Measurements from ENCODE around the gene MRC2. TPM values are rescaled to one million over a fixed set of nuclear protein-coding genes. Genes with fewer than 3 reads are reported as not detected.

MRC2 gene
- polyA plus RNA-seq, 3 donors, result 0.04 TPM; not detected in 2

GRCh38 chr17:62605588-62605987 is 21.9 kb upstream of the MRC2 start:
- no peak overlapping the region for H3K27ac Mint-ChIP-seq
- H3K79me2 ChIP-seq (ENCODE audit: insufficient read depth, low read length), result no peaks in the 10 kb centered on the region
- peaks cover 3% of the 10 kb centered on the region for H4K20me1 ChIP-seq (ENCODE audit: insufficient read depth, low read length)
- H3K4me1 Mint-ChIP-seq, result peaks cover 7% of the 10 kb centered on the region
- H3K27ac ChIP-seq (ENCODE audit: low read depth in 1 of 2, low read length in 2 of 2), result no peak overlapping the region
- H3K27me3 Mint-ChIP-seq (ENCODE audit: low read depth in 3 of 3), result no peaks in the 10 kb centered on the region
- TF ChIP-seq CTCF (IDR thresholded peaks at IDR 0.05), result no peak
- no peak overlapping the region for H3K9ac ChIP-seq (ENCODE audit: insufficient read depth, low read length, poor library complexity, severe bottlenecking)
- no peaks in the 10 kb centered on the region for H3K27me3 ChIP-seq (ENCODE audit: control insufficient read depth in 2 of 2, insufficient read depth in 2 of 2, low read length in 2 of 2)
- peaks cover under 1 to 3% of the 10 kb centered on the region in 2 donors for H3K4me1 ChIP-seq (ENCODE audit: control insufficient read depth in 1 of 2, insufficient read depth in 2 of 2, low read length in 2 of 2)
- no peak overlapping the region for H3K4me2 ChIP-seq (replicated peaks; ENCODE audit: extremely low read depth, low read length, poor library complexity, severe bottlenecking)
- intact Hi-C loops (cut with micrococcal nuclease), result no loop called here
- peaks cover 81 to 93% of the 10 kb centered on the region in 2 donors for H3K36me3 Mint-ChIP-seq
- no peak overlapping the region for H2AFZ ChIP-seq (ENCODE audit: insufficient read depth, low read depth, low read length, poor library complexity, severe bottlenecking)
- no peaks in the 10 kb centered on the region for H3K9me3 ChIP-seq (replicated peaks in 1 of 2; ENCODE audit: control insufficient read depth in 1 of 2, insufficient read depth in 1 of 2, low read length in 2 of 2)
- no peak overlapping the region for H3K4me3 ChIP-seq (replicated peaks in 1 of 3; ENCODE audit: low read depth in 2 of 3, low read length in 3 of 3)
- H3K4me3 Mint-ChIP-seq, result no peak overlapping the region
- DNase-seq, result no peak
- H3K9me3 Mint-ChIP-seq, result no peaks in the 10 kb centered on the region
- 100% methylated on average over 1 of the region's 7 CpGs for WGBS (ENCODE audit: insufficient coverage)
- peaks cover 80 to 98% of the 10 kb centered on the region in 2 donors for H3K36me3 ChIP-seq (replicated peaks in 1 of 2; ENCODE audit: control insufficient read depth in 1 of 2, insufficient read depth in 2 of 2, low read length in 2 of 2)

- Mint-ChIP-seq H3K4me3 (peak overlapping the region; percentile 19 to 56), H3K36me3 (peaks cover 82 to 94% of the 10 kb centered on the region in 2 donors), H3K9me3 (no peaks in the 10 kb centered on the region), H3K27me3 (ENCODE audit: low read depth in 3 of 3) (no peaks in the 10 kb centered on the region), H3K4me1 (peaks cover 24% of the 10 kb centered on the region), H3K27ac (peak overlapping the region; percentile 69 to 93 (median 88))
- no peak overlapping the region for H3K9ac ChIP-seq (ENCODE audit: insufficient read depth, low read length, poor library complexity, severe bottlenecking)
- no peaks in the 10 kb centered on the region for H3K9me3 ChIP-seq (replicated peaks in 1 of 2; ENCODE audit: control insufficient read depth in 1 of 2, insufficient read depth in 1 of 2, low read length in 2 of 2)
- peaks cover 17 to 21% of the 10 kb centered on the region in 2 donors for H3K4me1 ChIP-seq (ENCODE audit: control insufficient read depth in 1 of 2, insufficient read depth in 2 of 2, low read length in 2 of 2)
- peak overlapping the region in 2 of 3 experiments; percentile 24 to 25 for H3K4me3 ChIP-seq (replicated peaks in 1 of 3; ENCODE audit: low read depth in 2 of 3, low read length in 3 of 3)
- TF ChIP-seq CTCF (IDR thresholded peaks at IDR 0.05), result no peak
- H3K4me2 ChIP-seq (replicated peaks; ENCODE audit: extremely low read depth, low read length, poor library complexity, severe bottlenecking), result peak overlapping the region; percentile 27
- DNase-seq, result peak; percentile 9 to 39 (median 16)
- H2AFZ ChIP-seq (ENCODE audit: insufficient read depth, low read depth, low read length, poor library complexity, severe bottlenecking), result no peak overlapping the region
- no peaks in the 10 kb centered on the region for H3K27me3 ChIP-seq (ENCODE audit: control insufficient read depth in 2 of 2, insufficient read depth in 2 of 2, low read length in 2 of 2)
- peaks cover 57 to 90% of the 10 kb centered on the region in 2 donors for H3K36me3 ChIP-seq (replicated peaks in 1 of 2; ENCODE audit: control insufficient read depth in 1 of 2, insufficient read depth in 2 of 2, low read length in 2 of 2)
- H3K27ac ChIP-seq (ENCODE audit: low read depth in 1 of 2, low read length in 2 of 2), result peak overlapping the region; percentile 63 to 79
- intact Hi-C loops (cut with micrococcal nuclease), result no loop called here
- peaks cover 3% of the 10 kb centered on the region for H4K20me1 ChIP-seq (ENCODE audit: insufficient read depth, low read length)
- H3K79me2 ChIP-seq (ENCODE audit: insufficient read depth, low read length), result no peaks in the 10 kb centered on the region
- WGBS (ENCODE audit: insufficient coverage), result 47% methylated on average over 3 of the region's 5 CpGs
Measured at GRCh38 chr17:62611292-62611691, 16.2 kb upstream of the MRC2 start.
